ENCODE measurements around the gene SDK1.

GRCh38 chr7:4178416-4178815 lies 877.4 kb downstream of the SDK1 start:
- no peak for TF ChIP-seq CTCF (conservative IDR thresholded peaks at IDR 0.05; ENCODE audit: low read depth in 2 of 2)
- no peak for TF ChIP-seq CREB1 (CRISPR knock-in tag; IDR thresholded peaks at IDR 0.05; ENCODE audit: low read depth)
- no peak for TF ChIP-seq EZH2phosphoT487 (IDR thresholded peaks at IDR 0.05; ENCODE audit: unreplicated experiment)
- no peak for TF ChIP-seq POLR2AphosphoS5 (IDR thresholded peaks at IDR 0.05; ENCODE audit: low read depth)
- no peak for TF ChIP-seq ETS1 (IDR thresholded peaks at IDR 0.05)
- no peak for TF ChIP-seq EZH2 (IDR thresholded peaks at IDR 0.05; ENCODE audit: low read depth, unreplicated experiment)
- no peak for TF ChIP-seq REST (IDR thresholded peaks at IDR 0.05; ENCODE audit: unreplicated experiment)

Measured in GM23338 (cell line).